OCI-LY3 (cell line): ENCODE data around the gene IZUMO1.

ENCODE experiments used
- H2AFZ ChIP-seq: fragments of 200-600, 300-600 bp; shearing (Covaris generic); 2 replicates; pipeline ENCODE4 v1.6.0; 2014; ENCODE audit warnings: antibody characterized with exemption, low read depth, low read length
- H3K27ac ChIP-seq: fragments of 200-600, 300-600 bp; sonication (generic); 2 replicates; pipeline ENCODE4 v1.5.1; 2014; ENCODE audit warnings: mild to moderate bottlenecking, low read length, moderate library complexity, mixed read lengths
- H3K27me3 ChIP-seq: fragments of 200-600, 300-600 bp; sonication (generic); 2 replicates; pipeline ENCODE4 v1.6.1; 2014; ENCODE audit warnings: low read depth, low read length, mixed read lengths
- H3K36me3 ChIP-seq: fragments of 200-600, 300-600 bp; sonication (generic); replicated peaks from 2 replicates; pipeline ENCODE3; 2014; ENCODE audit warnings: low read depth, low read length, mixed read lengths
- H3K4me1 ChIP-seq: fragments of 300-600, 200-600 bp; sonication (generic); 2 replicates; pipeline ENCODE4 v1.6.1; 2014; ENCODE audit warnings: low read length, mixed read lengths
- H3K4me2 ChIP-seq: fragments of 200-600, 300-600 bp; sonication (generic); 2 replicates; pipeline ENCODE4 v1.6.1; 2014; ENCODE audit warnings: low read length, mixed read lengths
- H3K4me3 ChIP-seq: fragments of 300-600, 200-600 bp; sonication (generic); 2 replicates; pipeline ENCODE4 v1.5.1; 2014; ENCODE audit warnings: antibody characterized with exemption, mild to moderate bottlenecking, low read length, moderate library complexity
- H3K79me2 ChIP-seq: fragments of 300-600, 200-600 bp; shearing (Covaris generic); 2 replicates; pipeline ENCODE4 v1.6.1; 2014; ENCODE audit warnings: mild to moderate bottlenecking, low read length, mixed read lengths
- H3K9ac ChIP-seq: fragments of 300-600, 200-600 bp; shearing (Covaris generic); 2 replicates; pipeline ENCODE4 v1.6.0; 2014; ENCODE audit warnings: mild to moderate bottlenecking, low read length, moderate library complexity
- H3K9me3 ChIP-seq: fragments of 200-600, 300-600 bp; shearing (Covaris generic); 2 replicates; pipeline ENCODE4 v1.6.1; 2014; ENCODE audit warnings: low read length, mixed read lengths; ENCODE audit not compliant: insufficient read depth
- H4K20me1 ChIP-seq: fragments of 200-600, 300-600 bp; sonication (generic); 2 replicates; pipeline ENCODE4 v1.6.1; 2016; ENCODE audit warnings: low read length, mixed read lengths; ENCODE audit not compliant: insufficient read depth
- EZH2phosphoT487 ChIP-seq: fragments of 200-600 bp; shearing (Covaris generic); IDR thresholded peaks from 2 replicates; pipeline ENCODE4 v1.6.1; 2018; ENCODE audit warnings: antibody characterized with exemption, mixed run types, low read depth
- TF ChIP-seq, protein P1 (sequence below): fragments of 200-600, 300-600 bp; sonication (generic); IDR thresholded peaks from 2 replicates; pipeline ENCODE4 v1.5.1; 2014; ENCODE audit warnings: antibody characterized with exemption, low read length, low read depth

The IZUMO1 gene

GRCh38 chr19:48740164-48740972 lies 6.3 kb downstream of the IZUMO1 start, which contains the start of gene RASIP1:
Gene RASIP1, minus strand, starts transcription at chr19:48740610. Its CDS starts 328 bp downstream, at chr19:48740282.
- no peaks in the 10 kb centered on the region for H3K9me3 ChIP-seq
- H3K4me3 ChIP-seq = no peak within 1 kb of the TSS
- no peak within 1 kb of the TSS for H3K9ac ChIP-seq
- no peak within 1 kb of the TSS for H3K4me2 ChIP-seq
- no peaks in the 10 kb centered on the region for H3K79me2 ChIP-seq
- H3K36me3 ChIP-seq = no peaks in the 10 kb centered on the region
- no peaks in the 10 kb centered on the region for H3K27me3 ChIP-seq
- H2AFZ ChIP-seq = no peak within 1 kb of the TSS
- no peak within 1 kb of the TSS for H3K27ac ChIP-seq
- no peaks in the 10 kb centered on the region for H4K20me1 ChIP-seq
- H3K4me1 ChIP-seq = no peaks in the 10 kb centered on the region
- TF ChIP-seq, protein P1, sequence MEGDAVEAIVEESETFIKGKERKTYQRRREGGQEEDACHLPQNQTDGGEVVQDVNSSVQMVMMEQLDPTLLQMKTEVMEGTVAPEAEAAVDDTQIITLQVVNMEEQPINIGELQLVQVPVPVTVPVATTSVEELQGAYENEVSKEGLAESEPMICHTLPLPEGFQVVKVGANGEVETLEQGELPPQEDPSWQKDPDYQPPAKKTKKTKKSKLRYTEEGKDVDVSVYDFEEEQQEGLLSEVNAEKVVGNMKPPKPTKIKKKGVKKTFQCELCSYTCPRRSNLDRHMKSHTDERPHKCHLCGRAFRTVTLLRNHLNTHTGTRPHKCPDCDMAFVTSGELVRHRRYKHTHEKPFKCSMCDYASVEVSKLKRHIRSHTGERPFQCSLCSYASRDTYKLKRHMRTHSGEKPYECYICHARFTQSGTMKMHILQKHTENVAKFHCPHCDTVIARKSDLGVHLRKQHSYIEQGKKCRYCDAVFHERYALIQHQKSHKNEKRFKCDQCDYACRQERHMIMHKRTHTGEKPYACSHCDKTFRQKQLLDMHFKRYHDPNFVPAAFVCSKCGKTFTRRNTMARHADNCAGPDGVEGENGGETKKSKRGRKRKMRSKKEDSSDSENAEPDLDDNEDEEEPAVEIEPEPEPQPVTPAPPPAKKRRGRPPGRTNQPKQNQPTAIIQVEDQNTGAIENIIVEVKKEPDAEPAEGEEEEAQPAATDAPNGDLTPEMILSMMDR = no peak
- no peak for TF ChIP-seq EZH2phosphoT487

- Histone ChIP-seq H3K4me1 (no peaks in the 10 kb centered on the region), H3K9me3 (no peaks in the 10 kb centered on the region), H3K27ac (no peak overlapping the region), H3K4me2 (no peak overlapping the region), H3K79me2 (no peaks in the 10 kb centered on the region), H3K9ac (no peak overlapping the region), H3K27me3 (no peaks in the 10 kb centered on the region), H4K20me1 (no peaks in the 10 kb centered on the region), H3K36me3 (no peaks in the 10 kb centered on the region), H2AFZ (no peak overlapping the region), H3K4me3 (no peak overlapping the region)
- TF ChIP-seq, protein P1 = no peak
- TF ChIP-seq EZH2phosphoT487 = no peak
Measured at GRCh38 chr19:48739404-48740163, 7.1 kb downstream of the IZUMO1 start.

GRCh38 chr19:48738557-48739403 lies 7.9 kb downstream of the IZUMO1 start:
- no peak overlapping the region for H3K4me2 ChIP-seq
- H3K4me3 ChIP-seq = no peak overlapping the region
- TF ChIP-seq, protein P1 = no peak
- TF ChIP-seq EZH2phosphoT487 = no peak
- no peaks in the 10 kb centered on the region for H3K79me2 ChIP-seq
- H3K9me3 ChIP-seq = no peaks in the 10 kb centered on the region
- no peaks in the 10 kb centered on the region for H4K20me1 ChIP-seq
- no peaks in the 10 kb centered on the region for H3K36me3 ChIP-seq
- no peaks in the 10 kb centered on the region for H3K27me3 ChIP-seq
- no peaks in the 10 kb centered on the region for H3K4me1 ChIP-seq
- H3K9ac ChIP-seq = no peak overlapping the region
- H3K27ac ChIP-seq = no peak overlapping the region
- H2AFZ ChIP-seq = no peak overlapping the region
